Tibial nerve (tissue), 4 donors: ENCODE measurements around the gene TPRN. TPM values are rescaled to one million over a fixed set of nuclear protein-coding genes. Genes with fewer than 3 reads are reported as not detected.
A peak's percentile ranks its signal among the peaks of the same experiment; 100 is the strongest.

ENCODE experiments used
- DNase-seq, 2 donors: peaks; one replicate each; pipeline ENCODE4 v3.0.0-alpha.2; 2019; ENCODE audit warnings: low spot score in 2 of 2
- H3K27ac ChIP-seq, 4 donors: fragments of 200-600 bp; sonication (generic) in 3 of 4; one replicate each; pipeline ENCODE4 v1.5.1; 2017 to 2019; ENCODE audit warnings: mild to moderate bottlenecking in 1 of 4
- H3K27me3 ChIP-seq, 2 donors: fragments of 200-600 bp; sonication (generic) in 1 of 2; one replicate each; pipeline versions ENCODE4 v1.5.1 to v1.6.0; 2017 to 2019
- H3K36me3 ChIP-seq, 3 donors: fragments of 200-600 bp; sonication (generic); one replicate each; pipeline ENCODE4 v1.5.1; 2018 to 2019
- H3K4me1 ChIP-seq, 4 donors: fragments of 200-600 bp; sonication (generic) in 3 of 4; one replicate each; pipeline ENCODE4 v1.5.1; 2017 to 2019
- H3K4me3 ChIP-seq, 4 donors: fragments of 200-600 bp; sonication (generic) in 3 of 4; one replicate each; pipeline ENCODE4 v1.5.1; 2017 to 2019; ENCODE audit warnings: mild to moderate bottlenecking in 1 of 4, moderate library complexity in 1 of 4
- H3K9me3 ChIP-seq, 4 donors: fragments of 200-600 bp; sonication (generic) in 3 of 4; one replicate each; pipeline ENCODE4 v1.5.1; 2017 to 2019
- EP300 ChIP-seq, 2 donors: sonication (generic); formaldehyde crosslinking; IDR thresholded peaks; one replicate each; pipeline ENCODE4 v1.6.1; 2017; ENCODE audit warnings: antibody characterized with exemption in 2 of 2, mild to moderate bottlenecking in 1 of 2
- POLR2A ChIP-seq, 2 donors: fragments of 450-650 bp; IDR thresholded peaks; one replicate each; pipeline ENCODE4 v1.6.1; 2017; ENCODE audit warnings: antibody characterized with exemption in 2 of 2, mild to moderate bottlenecking in 2 of 2, moderate library complexity in 2 of 2
- WGBS, 2 donors: methylation state at CpG; one replicate each; pipeline ENCODE4 v1.1.5; 2018; 5-methylcytosine and 5-hydroxymethylcytosine counted together
- total RNA-seq, 4 donors: library from RNA; depleted of rRNA; stranded (reverse); fragments of >200 nt; gene quantifications; one replicate each; pipeline ENCODE4 v1.1.0, GENCODE V29; 2016
- TF ChIP-seq, protein P1 (sequence below), 5 experiments: fragments of 200-600 bp in 3 of 5; fragments of 450-650 bp in 2 of 5; sonication (generic) in 3 of 5; IDR thresholded peaks; one replicate each; pipeline ENCODE4 v1.5.1; 2016 to 2019; ENCODE audit warnings: antibody characterized with exemption in 5 of 5, mild to moderate bottlenecking in 3 of 5, moderate library complexity in 2 of 5

Gene TPRN
- total RNA-seq, 4 donors from 2014 or later: 6.8 to 12.3 (median 8.9) TPM

DNA sequence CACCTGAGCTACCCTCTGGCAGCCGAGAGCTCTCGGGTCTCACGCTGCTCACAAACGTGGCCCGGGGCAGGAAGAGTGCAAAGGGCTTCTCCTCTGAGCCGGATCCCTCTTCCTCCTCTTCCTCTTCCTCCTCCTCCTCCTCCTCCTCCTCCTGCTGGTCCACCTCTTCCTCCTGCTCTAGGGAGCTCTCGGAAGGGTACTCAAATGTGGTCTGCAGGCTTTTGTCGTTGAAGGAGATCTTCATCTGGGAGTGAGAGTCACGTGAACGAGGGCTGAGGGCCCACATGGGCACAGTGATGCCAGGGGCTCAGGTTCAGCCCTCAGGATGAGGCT is 8.1 kb downstream of the TPRN start:
- 75 to 79% methylated on average over 10 of the region's 10 CpGs for WGBS, 2 donors
- H3K4me3 ChIP-seq: no peak overlapping the region
- no peaks in the 10 kb centered on the region for H3K9me3 ChIP-seq
- TF ChIP-seq, protein P1, sequence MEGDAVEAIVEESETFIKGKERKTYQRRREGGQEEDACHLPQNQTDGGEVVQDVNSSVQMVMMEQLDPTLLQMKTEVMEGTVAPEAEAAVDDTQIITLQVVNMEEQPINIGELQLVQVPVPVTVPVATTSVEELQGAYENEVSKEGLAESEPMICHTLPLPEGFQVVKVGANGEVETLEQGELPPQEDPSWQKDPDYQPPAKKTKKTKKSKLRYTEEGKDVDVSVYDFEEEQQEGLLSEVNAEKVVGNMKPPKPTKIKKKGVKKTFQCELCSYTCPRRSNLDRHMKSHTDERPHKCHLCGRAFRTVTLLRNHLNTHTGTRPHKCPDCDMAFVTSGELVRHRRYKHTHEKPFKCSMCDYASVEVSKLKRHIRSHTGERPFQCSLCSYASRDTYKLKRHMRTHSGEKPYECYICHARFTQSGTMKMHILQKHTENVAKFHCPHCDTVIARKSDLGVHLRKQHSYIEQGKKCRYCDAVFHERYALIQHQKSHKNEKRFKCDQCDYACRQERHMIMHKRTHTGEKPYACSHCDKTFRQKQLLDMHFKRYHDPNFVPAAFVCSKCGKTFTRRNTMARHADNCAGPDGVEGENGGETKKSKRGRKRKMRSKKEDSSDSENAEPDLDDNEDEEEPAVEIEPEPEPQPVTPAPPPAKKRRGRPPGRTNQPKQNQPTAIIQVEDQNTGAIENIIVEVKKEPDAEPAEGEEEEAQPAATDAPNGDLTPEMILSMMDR (IDR thresholded peaks at IDR 0.05): no peak
- no peak for TF ChIP-seq EP300 (IDR thresholded peaks at IDR 0.05)
- TF ChIP-seq POLR2A (IDR thresholded peaks at IDR 0.05): no peak
- no peaks in the 10 kb centered on the region for H3K27me3 ChIP-seq
- no peak for DNase-seq
- H3K4me1 ChIP-seq: peaks cover 7 to 64% (median 20%) of the 10 kb centered on the region in 4 donors
- peaks cover 0 to 27% (median 7%) of the 10 kb centered on the region in 3 donors for H3K36me3 ChIP-seq
- H3K27ac ChIP-seq: no peak overlapping the region

GRCh38 chr9:137191691-137192447 is 8.7 kb downstream of the TPRN start:
- no peak for TF ChIP-seq POLR2A (IDR thresholded peaks at IDR 0.05)
- TF ChIP-seq, protein P1 (IDR thresholded peaks at IDR 0.05): no peak
- no peak for TF ChIP-seq EP300 (IDR thresholded peaks at IDR 0.05)
- H3K36me3 ChIP-seq: peaks cover 0 to 32% (median 7%) of the 10 kb centered on the region in 3 donors
- no peaks in the 10 kb centered on the region for H3K27me3 ChIP-seq
- no peak for DNase-seq
- peaks cover 7 to 64% (median 26%) of the 10 kb centered on the region in 4 donors for H3K4me1 ChIP-seq
- no peak overlapping the region for H3K27ac ChIP-seq
- no peak overlapping the region for H3K4me3 ChIP-seq
- H3K9me3 ChIP-seq: no peaks in the 10 kb centered on the region
- WGBS, 2 donors: 76 to 80% methylated on average over 19 of the region's 22 CpGs

GRCh38 chr9:137191245-137191644 is 9.3 kb downstream of the TPRN start:
- TF ChIP-seq, protein P1 (IDR thresholded peaks at IDR 0.05): no peak
- TF ChIP-seq POLR2A (IDR thresholded peaks at IDR 0.05): no peak
- TF ChIP-seq EP300 (IDR thresholded peaks at IDR 0.05): no peak
- H3K36me3 ChIP-seq: peaks cover 0 to 37% (median 7%) of the 10 kb centered on the region in 3 donors
- H3K27me3 ChIP-seq: no peaks in the 10 kb centered on the region
- no peak for DNase-seq
- H3K4me1 ChIP-seq: peaks cover 7 to 66% (median 31%) of the 10 kb centered on the region in 4 donors
- H3K9me3 ChIP-seq: no peaks in the 10 kb centered on the region
- no peak overlapping the region for H3K4me3 ChIP-seq
- H3K27ac ChIP-seq: no peak overlapping the region
- whole genome bisulfite sequencing, 2 donors: 42 to 72% methylated on average over 2 to 3 of the region's 3 CpGs

- Histone ChIP-seq H3K36me3 (peaks cover 0 to 45% (median 7%) of the 10 kb centered on the region in 3 donors), H3K27ac (peak overlapping the region in 1 of 4 donors; percentile 96), H3K4me3 (no peak overlapping the region), H3K27me3 (no peaks in the 10 kb centered on the region), H3K4me1 (peaks cover 7 to 66% (median 34%) of the 10 kb centered on the region in 4 donors), H3K9me3 (no peaks in the 10 kb centered on the region)
- TF ChIP-seq POLR2A (IDR thresholded peaks at IDR 0.05) (no peak), EP300 (IDR thresholded peaks at IDR 0.05) (no peak)
- TF ChIP-seq, protein P1 (IDR thresholded peaks at IDR 0.05): no peak
- 72 to 79% methylated on average over 6 to 9 of the region's 9 CpGs for WGBS, 2 donors
- DNase-seq: no peak
These were observed 10.2 kb downstream of the TPRN start for GRCh38 chr9:137190315-137190856.
